Measurements from ENCODE around the gene CTNNA2. TPM values are rescaled to one million over a fixed set of nuclear protein-coding genes. Genes with fewer than 3 reads are reported as not detected.

CTNNA2 gene
- total and polyA plus RNA-seq, 7 donors: 0.03 to 0.36 (median 0.17) TPM; not detected in 4

DNA sequence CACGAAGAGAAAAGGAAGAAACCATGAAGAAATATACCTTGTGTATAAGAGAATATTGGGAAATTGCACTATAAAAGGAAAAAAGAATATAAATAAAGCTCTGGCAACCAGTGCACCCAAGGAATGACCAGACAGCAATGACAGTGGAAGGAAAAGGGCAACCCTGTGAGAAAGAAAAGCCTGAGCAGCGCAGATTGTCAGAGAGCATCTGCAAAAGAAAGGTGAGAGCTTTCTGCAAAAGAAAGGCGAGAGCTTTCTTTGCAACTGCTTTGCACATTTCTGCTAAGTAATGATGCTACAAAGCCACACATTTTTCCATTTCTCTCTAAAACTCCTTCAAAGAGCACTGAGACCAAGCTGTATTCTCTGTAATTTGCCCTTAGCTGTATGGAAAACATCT, 83.6 kb downstream of the CTNNA2 start:
- H3K9me3 ChIP-seq: no peaks in the 10 kb centered on the region
- H3K36me3 ChIP-seq (ENCODE audit: insufficient read depth in 1 of 2, low read depth in 1 of 2): no peaks in the 10 kb centered on the region
- WGBS, 3 donors: 60 to 66% (median 61%) methylated on average over 3 of the region's 3 CpGs
- no peaks in the 10 kb centered on the region for H3K4me1 ChIP-seq
- intact Hi-C loops (cut with DNase I): no loop called here
- no peaks in the 10 kb centered on the region for H3K27me3 ChIP-seq (ENCODE audit: insufficient read depth in 3 of 3, low read length in 2 of 3)
- DNase-seq (no peak), ATAC-seq (no peak)
- no peak overlapping the region for H3K4me3 ChIP-seq
- no peak overlapping the region for H3K27ac ChIP-seq
- TF ChIP-seq, protein P1, sequence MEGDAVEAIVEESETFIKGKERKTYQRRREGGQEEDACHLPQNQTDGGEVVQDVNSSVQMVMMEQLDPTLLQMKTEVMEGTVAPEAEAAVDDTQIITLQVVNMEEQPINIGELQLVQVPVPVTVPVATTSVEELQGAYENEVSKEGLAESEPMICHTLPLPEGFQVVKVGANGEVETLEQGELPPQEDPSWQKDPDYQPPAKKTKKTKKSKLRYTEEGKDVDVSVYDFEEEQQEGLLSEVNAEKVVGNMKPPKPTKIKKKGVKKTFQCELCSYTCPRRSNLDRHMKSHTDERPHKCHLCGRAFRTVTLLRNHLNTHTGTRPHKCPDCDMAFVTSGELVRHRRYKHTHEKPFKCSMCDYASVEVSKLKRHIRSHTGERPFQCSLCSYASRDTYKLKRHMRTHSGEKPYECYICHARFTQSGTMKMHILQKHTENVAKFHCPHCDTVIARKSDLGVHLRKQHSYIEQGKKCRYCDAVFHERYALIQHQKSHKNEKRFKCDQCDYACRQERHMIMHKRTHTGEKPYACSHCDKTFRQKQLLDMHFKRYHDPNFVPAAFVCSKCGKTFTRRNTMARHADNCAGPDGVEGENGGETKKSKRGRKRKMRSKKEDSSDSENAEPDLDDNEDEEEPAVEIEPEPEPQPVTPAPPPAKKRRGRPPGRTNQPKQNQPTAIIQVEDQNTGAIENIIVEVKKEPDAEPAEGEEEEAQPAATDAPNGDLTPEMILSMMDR (IDR thresholded peaks at IDR 0.05): no peak

DNA sequence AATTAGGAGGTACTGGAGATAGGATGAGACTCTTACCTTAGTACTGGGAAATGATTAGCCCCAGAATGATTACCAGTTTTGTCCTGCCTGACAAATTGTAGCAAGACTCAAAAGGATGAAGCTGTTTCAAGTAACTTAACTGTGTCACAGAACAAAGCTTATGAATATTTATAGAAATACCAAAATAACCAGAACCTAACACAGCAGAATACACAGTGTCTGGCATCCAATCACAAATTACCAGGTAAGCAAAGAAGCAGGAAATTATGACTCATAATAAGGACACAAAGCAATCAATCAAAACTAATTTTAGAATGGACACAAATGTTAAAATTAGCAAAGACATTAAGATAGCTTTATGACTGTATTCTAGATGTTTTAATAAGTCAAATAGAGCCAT, 91.9 kb downstream of the CTNNA2 start:
- no peaks in the 10 kb centered on the region for H3K4me1 ChIP-seq
- TF ChIP-seq, protein P1 (IDR thresholded peaks at IDR 0.05): no peak

DNA sequence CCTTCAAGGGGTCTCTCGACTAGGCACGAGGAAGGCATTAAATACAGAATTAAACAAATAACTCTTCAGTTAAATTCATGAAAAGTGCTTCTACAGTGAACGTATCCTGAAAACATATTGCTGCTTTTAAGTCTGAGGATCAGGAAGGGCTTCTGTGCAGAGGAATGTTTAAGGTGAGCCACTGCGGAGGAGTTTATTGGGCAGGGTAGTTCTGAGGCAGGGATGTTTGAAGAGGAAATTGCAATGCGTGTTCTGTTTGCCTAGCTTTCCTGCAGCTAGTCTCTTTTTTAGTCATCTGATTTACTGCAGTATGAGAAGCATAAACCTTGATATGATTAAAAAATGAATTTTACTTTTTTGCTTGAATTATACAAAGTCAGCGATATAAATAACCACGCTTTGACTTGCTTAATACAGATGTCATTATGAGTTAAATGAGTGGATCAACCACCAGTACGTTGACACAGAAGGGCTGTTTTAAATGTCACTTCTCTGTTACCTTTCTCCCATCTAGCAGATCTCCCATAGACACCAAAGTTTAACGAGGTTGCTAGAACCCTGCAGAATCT, 98.7 kb downstream of the CTNNA2 start:
- TF ChIP-seq, protein P1 (IDR thresholded peaks at IDR 0.05): no peak
- no peaks in the 10 kb centered on the region for H3K36me3 ChIP-seq (ENCODE audit: insufficient read depth in 1 of 2, low read depth in 1 of 2)
- intact Hi-C loops (cut with DNase I): no loop called here
- ATAC-seq (no peak), DNase-seq (no peak)
- H3K27ac ChIP-seq: no peak overlapping the region
- H3K27me3 ChIP-seq (ENCODE audit: insufficient read depth in 3 of 3, low read length in 2 of 3): no peaks in the 10 kb centered on the region
- WGBS, 3 donors: 67 to 72% (median 70%) methylated on average over 9 of the region's 9 CpGs
- no peaks in the 10 kb centered on the region for H3K4me1 ChIP-seq
- H3K9me3 ChIP-seq: no peaks in the 10 kb centered on the region
- no peak overlapping the region for H3K4me3 ChIP-seq

More for the DNA sequence above, 91.9 kb downstream of the CTNNA2 start:
- H3K4me3 ChIP-seq: no peak overlapping the region
- H3K27me3 ChIP-seq (ENCODE audit: insufficient read depth in 3 of 3, low read length in 2 of 3): no peaks in the 10 kb centered on the region
- H3K36me3 ChIP-seq (ENCODE audit: insufficient read depth in 1 of 2, low read depth in 1 of 2): no peaks in the 10 kb centered on the region
- H3K27ac ChIP-seq: no peak overlapping the region
- H3K9me3 ChIP-seq: no peaks in the 10 kb centered on the region
- DNase-seq (no peak), ATAC-seq (no peak)
- intact Hi-C loops (cut with DNase I): no loop called here

DNA sequence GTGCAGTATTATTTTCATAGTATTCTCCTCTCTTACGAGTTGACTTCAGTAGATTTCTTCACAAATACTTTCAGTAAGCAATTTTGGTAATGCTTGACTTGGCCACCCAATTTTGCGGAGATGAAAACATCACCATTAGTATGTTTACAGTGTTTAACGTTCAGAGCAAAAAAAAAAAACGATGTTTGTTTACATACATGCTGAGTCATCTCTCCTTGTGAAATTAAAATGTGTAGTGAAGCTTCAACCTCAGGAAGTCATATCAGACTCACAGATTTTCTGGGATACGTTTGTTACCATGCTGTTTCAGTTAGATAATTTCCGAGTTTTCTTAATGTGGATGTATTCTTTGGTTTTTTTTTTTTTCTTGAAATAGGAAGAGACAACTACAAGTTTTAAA, 100.1 kb downstream of the CTNNA2 start:
- intact Hi-C loops (cut with DNase I): no loop called here
- WGBS, 3 donors: 59 to 72% (median 67%) methylated on average over 6 of the region's 6 CpGs
- TF ChIP-seq, protein P1 (IDR thresholded peaks at IDR 0.05): no peak
- no peaks in the 10 kb centered on the region for H3K36me3 ChIP-seq (ENCODE audit: insufficient read depth in 1 of 2, low read depth in 1 of 2)
- no peaks in the 10 kb centered on the region for H3K27me3 ChIP-seq (ENCODE audit: insufficient read depth in 3 of 3, low read length in 2 of 3)
- no peak for DNase-seq
- H3K4me3 ChIP-seq: no peak overlapping the region
- H3K9me3 ChIP-seq: no peaks in the 10 kb centered on the region
- no peak overlapping the region for H3K27ac ChIP-seq
- H3K4me1 ChIP-seq: no peaks in the 10 kb centered on the region
- no peak for ATAC-seq

DNA sequence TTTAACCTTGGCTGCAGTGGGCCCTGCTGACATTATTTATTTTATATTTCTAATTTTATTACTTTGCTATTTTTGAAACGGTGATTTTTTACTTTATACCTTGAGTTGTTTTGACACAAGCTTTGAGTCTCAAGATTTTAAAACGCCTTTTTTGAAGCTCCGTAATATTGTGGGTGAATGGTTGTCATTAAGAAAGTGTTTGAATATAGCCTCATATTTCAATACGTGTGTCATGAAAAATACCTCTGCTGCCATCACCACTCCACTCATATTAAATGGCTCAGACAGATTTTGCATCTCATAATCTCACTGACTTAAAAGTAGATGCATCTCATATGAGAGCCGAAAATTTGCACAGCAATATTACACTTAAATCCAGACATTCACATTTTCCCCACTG, 106.6 kb downstream of the CTNNA2 start:
- intact Hi-C loops (cut with DNase I): no loop called here
- Histone ChIP-seq H3K4me3 (no peak overlapping the region), H3K9me3 (no peaks in the 10 kb centered on the region), H3K27ac (no peak overlapping the region), H3K36me3 (ENCODE audit: insufficient read depth in 1 of 2, low read depth in 1 of 2) (no peaks in the 10 kb centered on the region), H3K27me3 (ENCODE audit: insufficient read depth in 3 of 3, low read length in 2 of 3) (no peaks in the 10 kb centered on the region), H3K4me1 (no peaks in the 10 kb centered on the region)
- ATAC-seq (no peak), DNase-seq (no peak)
- TF ChIP-seq, protein P1 (IDR thresholded peaks at IDR 0.05): no peak
- WGBS, 3 donors: 80 to 83% (median 81%) methylated on average over 5 of the region's 5 CpGs
